HG03575 (cell line): ENCODE results near the gene COL6A2.
"Not testable (repeated sequence)": the region's sequence is repeated elsewhere in the genome, so short reads cannot be mapped to it uniquely, and the experiment has no call there.

ENCODE experiments used
- ATAC-seq: cut with Tn5 transposase; IDR thresholded peaks from one replicate; pipeline ENCODE4 v1.9.1; 2021; ENCODE audit not compliant: unreplicated experiment, insufficient number of reproducible peaks, low FRiP score; ENCODE audit errors: extremely low read depth

The COL6A2 gene

DNA sequence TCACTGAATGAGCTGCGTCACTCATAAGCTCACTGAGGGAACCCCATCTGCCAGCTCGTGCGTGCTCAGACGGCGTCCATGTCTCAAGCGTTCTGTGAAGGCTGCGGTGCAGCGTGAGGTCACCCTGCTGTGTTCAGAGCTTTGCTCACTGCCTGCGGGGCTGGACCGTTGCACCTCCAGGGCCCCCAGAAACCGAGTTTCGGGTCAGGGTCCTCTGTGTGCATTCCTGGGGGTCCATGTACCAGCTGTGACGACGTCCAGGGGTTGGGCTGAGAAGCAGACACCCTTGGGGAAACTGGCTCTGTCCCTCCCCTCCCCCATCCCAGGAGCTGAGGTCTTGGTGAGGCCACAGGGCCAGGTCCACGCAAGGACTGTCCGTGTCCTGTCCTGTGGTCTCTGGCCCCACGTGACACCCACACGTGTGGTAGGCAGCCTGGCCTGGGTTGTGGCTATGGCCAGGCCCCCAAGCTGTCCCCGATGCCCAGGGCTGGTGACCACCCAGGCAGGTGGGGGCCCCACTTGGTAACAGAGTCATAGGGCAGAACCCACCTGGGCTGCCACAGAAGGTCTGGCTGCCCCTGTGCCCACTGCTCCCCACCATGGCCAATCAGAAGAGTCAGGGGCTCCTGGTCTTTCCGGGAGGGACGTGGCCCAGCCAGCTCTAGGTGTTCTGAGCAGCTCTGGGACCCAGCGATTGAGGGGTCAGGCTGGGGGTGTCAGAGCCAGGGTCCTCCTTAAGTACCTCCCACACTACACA is 33.1 kb downstream of the COL6A2 start:
- no peak for ATAC-seq

DNA sequence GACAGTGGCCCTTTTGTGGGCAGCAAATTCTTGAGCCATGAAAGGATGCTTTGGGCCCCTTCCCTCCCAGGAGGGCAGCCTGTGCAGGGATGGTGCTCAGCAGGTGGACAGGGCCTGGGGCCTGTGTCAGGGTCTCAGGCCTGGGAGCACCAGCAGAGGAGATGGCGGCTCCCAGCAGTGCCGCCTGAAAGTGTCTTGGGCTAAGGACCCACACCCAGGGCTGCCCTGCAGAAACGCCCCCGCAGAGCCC is 33.6 kb downstream of the COL6A2 start:
- ATAC-seq = no peak

DNA sequence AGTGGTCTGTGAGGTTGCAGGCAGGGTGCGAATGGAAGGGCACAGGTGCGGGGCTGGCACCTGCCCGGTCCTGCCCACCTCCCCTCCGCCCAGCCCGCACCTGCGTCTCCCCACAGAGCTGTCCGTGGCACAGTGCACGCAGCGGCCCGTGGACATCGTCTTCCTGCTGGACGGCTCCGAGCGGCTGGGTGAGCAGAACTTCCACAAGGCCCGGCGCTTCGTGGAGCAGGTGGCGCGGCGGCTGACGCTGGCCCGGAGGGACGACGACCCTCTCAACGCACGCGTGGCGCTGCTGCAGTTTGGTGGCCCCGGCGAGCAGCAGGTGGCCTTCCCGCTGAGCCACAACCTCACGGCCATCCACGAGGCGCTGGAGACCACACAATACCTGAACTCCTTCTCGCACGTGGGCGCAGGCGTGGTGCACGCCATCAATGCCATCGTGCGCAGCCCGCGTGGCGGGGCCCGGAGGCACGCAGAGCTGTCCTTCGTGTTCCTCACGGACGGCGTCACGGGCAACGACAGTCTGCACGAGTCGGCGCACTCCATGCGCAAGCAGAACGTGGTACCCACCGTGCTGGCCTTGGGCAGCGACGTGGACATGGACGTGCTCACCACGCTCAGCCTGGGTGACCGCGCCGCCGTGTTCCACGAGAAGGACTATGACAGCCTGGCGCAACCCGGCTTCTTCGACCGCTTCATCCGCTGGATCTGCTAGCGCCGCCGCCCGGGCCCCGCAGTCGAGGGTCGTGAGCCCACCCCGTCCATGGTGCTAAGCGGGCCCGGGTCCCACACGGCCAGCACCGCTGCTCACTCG is 34.1 kb downstream of the COL6A2 start:
- no peak for ATAC-seq

DNA sequence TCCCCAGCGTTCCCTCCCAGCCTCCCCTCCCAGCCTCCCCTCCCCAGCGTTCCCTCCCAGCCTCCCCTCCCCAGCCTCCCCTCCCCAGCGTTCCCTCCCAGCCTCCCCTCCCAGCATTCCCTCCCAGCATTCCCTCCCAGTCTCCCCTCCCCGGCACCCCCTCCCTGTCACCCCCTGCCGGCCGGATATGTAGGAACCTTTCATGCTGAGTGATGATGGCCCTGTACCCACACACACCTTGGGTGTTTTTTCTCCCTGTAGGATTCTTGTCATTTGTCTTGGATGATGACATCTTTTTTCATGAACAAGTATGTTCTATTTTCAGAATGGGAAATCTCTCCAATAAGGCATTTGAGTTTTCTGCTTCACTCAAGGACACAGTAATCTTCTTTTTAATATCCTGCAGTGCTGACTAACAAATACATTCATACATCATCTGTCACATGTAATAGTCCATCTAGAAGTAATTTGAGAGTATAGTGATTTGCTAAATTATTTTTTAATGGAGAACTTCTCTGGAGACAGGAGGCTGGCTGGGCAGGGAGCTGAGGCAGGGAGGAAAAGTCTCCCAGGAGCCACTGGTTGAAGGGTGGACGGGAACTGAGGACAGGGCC is 38.0 kb downstream of the COL6A2 start:
- no peak for ATAC-seq

DNA sequence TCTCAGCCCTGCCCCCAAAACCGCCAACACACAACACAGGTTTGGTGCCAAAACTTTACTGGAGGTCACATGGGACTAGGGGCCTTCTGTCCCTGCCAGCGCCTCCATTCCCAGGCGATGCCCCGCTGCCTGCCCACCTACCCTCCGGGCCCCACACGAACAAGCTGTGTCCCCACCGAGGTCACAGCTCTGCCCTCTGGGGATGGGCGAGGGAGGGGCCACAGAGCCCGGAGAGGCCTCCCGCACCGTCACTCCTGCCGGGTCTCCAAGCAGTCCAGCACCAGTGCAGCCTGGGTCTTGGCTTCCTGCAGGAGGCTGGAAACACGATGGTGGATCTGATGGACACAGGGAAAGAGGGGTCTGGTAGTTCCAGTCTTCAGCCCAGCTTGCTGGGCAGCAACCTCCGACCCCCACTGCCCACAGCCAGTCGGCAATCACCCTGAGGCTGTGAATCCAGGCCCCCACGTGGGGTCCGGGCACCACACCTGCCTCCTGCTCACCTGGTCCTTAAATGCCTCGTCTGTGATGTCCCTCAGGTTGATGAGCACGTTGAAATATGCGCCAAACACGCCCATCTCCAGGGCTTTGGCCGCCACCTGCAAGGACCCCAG is 38.9 kb downstream of the COL6A2 start:
- no peak for ATAC-seq

DNA sequence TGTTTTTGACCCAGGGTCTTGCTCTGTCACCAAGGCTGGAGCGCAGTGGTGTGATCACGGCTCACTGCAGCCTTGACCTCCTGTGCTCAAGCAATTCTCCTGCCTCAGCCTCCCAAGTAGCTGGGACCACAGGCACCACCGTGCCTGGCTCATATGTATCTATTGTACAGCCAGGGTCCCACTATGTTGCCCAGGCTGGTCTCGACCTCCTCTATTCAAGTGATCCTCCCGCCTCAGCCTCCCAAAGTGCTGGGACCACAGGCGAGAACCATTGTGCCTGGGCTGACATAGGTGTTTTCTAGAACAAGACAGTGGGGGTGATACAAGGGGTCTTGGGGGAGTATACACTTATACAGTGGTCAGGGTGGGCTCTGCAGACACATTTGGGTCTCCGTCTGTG is 40.0 kb downstream of the COL6A2 start:
- no peak for ATAC-seq

DNA sequence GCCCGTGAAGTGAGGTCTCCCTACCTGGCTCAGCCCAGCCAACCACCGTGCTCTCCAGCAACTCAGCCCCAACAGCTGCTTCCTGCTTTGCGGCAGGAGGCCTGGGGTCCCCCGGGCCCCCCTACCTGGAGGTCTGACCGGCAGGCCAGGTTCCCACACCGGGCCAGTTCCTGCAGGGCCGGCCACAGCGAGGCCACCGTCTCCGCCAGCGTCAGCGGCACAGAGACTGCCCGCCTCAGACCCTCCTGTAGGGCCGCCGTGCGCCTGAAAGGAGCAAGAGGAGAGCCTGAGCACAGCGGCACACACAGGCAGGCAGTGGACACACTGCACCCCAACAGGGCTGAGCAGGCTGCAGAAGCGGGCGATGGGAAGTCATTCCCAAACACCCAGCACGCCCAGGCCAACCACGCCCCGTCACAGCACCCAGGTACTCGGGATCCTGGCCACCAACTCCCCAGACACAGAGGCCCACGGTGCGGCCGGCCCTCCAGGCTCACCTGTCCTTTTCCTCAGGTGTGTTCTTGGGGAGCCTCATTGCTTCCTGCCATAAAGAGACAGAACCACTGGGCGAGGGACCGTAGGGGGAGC is 40.6 kb downstream of the COL6A2 start:
- ATAC-seq = no peak

DNA sequence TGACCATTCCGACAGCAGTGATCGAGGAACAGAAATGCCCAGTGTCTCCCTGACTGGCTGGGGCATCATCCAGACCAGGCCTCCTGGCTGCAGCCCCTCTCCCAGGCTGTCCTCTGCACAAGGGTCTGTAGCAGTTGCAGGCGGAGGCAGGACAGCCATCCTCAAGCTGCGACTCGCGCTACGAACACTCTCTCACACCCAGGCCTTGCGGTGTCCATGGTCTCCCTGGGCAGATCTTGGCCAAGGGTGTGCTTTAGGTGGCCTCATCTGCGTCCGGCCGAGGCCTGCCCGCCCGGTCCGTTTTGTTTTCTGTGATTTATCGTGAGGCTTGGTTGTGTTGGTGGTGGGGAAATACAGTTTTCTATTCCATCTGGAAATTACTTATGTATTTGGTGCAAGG is 41.8 kb downstream of the COL6A2 start:
- no peak for ATAC-seq

DNA sequence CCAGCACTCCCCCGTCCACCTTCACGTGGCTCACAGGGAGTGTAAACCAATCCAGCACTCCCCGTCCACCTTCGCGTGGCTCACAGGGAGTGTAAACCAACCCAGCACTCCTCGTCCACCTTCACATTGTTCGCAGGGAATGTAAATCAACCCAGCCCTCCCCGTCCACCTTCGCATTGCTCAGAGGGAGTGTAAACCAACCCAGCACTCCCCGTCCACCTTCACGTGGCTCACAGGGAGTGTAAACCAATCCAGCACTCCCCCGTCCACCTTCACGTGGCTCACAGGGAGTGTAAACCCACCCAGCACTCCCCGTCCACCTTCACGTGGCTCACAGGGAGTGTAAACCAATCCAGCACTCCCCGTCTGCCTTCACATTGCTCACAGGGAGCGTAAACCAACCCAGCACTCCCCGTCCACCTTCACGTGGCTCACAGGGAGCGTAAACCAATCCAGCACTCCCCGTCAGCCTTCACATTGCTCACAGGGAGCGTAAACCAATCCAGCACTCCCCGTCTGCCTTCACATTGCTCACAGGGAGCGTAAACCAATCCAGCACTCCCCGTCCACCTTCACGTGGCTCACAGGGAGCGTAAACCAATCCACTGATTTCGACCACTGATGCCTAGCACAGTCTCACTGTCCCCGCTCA is 42.6 kb downstream of the COL6A2 start:
- not testable (repeated sequence) for ATAC-seq

DNA sequence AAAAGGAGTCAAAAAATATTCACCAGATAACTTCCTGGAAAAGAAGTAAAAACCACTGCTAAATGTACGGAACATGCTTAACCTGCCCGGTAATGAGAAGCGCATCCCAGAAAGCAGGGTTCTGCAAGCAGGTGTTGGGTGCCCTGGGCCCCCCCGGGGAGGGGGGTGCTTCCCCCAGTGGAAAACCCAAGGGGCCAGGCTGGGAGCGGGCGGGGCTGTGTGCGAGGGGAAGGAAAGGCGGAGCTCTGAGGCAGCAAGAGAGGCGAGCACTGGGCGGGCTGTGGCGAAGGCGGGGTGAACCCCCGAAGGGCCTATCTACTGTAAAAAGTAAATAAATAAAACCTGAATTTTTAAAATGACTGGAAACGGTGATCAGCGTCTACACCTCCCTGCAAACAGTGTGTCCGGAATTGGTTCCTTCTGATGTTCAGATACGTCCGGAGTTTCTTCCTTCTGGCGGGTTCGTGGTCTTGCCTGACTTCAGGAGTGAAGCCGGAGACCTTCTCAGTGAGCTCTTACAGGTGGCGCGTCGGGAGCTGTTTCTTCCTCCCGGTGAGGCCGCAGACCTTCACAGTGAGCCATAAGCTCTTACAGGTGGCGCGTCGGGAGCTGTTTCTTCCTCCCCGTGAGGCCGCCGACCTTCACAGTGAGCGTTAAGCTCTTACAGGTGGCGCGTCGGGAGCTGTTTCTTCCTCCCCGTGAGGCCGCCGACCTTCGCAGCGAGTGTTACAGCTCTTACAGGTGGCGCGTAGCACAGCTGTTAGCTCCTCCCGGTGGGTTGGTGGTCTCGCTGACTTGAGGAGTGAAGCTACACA is 44.1 kb downstream of the COL6A2 start:
- ATAC-seq = no peak

DNA sequence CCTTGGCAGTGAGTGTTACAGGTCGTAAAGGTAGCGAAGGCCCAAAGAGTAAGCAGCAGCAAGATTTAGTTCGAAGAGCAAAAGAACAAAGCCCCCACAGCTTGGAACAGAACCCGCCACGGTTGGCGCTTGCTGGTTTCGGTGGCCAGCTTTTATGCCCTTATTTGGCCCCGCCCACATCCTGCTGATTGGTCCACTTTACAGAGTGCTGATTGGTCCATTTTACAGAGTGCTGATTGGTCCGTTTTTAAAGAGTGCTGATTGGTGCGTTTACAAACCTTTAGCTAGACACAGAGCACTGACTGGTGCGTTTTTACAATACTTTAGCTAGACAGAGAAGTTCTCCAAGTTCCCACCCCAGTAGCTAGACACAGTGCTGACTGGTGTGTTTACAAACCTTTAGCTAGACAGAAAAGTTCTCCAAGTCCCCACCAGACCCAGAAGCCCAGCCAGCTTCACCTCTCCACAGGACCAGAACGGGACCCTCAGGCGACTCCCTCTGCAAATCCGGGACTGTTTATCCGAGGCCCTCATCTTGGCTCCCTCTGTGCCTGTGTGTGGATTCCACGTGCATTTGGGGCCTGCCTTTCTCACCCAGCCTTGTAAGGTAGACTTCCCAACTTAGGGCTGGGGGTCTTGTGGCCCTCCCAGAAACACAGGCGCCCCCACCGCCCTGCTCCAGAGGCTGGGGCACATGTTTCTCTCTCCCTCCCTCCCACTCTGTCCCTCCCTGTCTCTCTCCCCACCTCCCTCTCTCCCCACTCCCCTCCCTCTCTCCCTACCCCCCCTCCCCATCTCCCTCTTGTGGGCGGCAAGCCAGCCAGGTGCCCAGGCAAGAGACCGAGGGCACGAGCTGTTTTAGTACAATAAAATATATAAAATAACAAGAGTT is 44.9 kb downstream of the COL6A2 start:
- no peak for ATAC-seq

DNA sequence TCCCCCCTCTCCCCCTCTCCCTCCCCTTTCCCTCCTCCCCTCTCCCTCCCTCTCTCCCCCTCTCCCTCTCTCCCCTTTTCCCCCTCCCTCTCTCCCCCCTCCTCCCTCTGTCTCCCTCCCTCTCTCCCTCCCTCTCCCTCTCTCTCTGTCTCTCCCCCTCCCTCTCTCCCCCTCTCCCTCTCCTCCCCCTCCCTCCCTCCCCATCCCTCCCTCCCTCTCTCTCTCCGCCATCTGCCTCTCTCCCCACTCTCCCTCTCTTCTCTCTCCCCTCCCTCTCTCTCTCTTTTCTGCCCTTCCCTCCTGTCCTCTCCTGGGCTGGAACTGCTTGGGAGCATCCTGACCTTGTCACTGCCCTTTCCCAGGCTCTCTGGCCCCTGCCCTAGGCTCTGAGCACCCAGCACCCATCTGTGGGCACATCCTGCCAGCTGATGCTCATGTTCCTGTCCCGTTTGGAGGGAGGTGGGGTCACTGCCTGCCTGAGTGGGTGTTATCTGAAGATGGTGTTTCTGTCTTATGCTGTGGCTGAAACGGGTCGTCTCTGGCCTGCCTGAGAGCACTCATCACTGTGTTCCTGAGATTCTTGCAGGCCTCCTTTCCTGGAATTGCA is 46.7 kb downstream of the COL6A2 start:
- ATAC-seq = no peak

DNA sequence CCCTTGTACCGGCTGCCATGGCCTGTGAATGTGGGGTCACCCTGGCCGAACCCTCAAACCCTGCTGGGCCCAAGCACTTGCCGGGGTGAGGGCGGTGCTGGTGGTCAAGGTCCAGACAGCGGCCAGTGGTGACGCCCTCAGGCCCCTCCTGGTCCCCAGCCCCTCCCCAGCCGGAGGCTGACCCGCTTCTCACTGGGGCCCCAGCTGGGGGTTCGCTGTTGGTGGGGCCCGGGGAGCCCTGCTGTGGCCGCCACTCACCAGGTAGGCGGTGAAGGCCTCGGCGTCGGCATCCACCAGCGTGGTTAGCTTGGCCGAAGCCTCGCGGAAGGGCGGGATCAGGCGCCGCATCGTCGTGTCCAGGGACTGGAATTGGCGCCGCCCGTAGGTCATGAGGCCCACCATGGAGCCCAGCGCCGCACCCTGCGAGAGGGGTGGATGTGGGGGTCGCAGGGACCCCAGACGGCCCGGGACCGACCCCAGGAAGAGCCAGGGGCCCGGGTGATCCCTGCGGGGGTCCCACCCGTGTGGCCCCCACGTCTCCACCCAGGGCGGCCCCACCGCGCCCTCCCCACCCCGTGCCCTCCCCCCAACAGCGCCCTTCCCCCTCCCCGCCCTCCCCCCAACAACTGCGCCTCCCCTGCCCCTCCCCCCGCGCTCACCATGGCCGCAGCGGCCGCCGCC is 47.4 kb downstream of the COL6A2 start:
- no peak for ATAC-seq

DNA sequence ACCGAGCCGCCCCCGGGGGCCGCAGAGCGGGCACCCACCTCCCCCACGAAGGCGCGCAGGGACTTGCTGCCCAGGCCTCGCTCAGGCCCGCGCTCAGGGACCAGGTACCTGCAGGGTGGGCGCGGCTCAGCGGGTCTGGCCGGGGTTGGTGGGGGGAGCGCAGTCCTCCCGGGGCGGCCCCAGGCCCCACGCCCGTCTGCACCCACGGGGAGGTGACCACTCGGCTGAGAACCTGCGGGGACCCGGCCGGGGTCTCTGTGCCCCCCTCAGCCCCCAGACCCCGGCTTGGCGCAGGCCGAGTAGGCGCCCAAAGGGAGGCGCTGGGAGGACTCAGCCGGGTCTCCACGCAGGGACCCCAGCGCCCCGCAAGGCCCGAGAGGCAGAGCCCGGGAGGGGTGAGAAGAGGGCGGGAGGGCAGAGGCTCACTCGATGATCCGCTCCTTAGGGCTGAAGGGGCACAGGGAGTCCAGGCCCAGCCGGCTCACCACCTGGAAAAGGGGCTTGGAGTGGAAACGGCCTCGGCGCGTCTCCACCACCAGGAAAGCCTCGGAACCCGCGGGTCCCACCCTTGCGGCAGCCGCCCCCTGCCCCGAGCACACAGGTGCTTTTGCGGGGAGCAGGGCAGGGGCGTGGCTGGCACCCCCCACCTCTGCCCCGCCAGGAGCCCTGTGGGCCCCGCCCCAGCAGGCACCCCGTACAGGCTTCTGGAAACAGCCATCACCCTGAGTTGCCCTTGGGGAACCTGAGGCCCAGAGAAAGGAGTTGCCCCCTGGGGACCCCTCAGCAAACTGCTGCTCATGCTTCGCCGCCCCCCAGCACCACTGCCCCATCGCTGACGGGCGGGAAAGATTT is 48.2 kb downstream of the COL6A2 start:
- ATAC-seq = no peak

DNA sequence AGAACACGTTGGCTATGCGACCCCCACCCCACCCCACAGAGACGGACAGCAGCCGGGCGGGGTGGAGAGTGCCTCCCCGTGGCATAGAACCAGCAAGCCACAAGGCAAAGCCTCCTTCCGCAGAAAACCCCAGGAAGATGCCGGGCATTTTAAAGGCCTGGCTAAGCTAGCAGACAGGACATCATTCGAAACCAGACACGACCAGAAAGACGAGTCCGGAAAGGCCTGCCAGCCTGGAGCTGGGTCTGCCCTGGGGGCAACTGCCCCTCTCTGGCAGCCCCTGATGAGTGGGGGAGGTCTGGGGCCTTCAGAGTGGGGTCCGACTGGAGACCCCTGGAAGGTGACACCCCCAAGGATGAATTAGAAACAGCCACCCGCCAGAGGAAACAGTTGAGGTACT is 48.9 kb downstream of the COL6A2 start:
- ATAC-seq = no peak

DNA sequence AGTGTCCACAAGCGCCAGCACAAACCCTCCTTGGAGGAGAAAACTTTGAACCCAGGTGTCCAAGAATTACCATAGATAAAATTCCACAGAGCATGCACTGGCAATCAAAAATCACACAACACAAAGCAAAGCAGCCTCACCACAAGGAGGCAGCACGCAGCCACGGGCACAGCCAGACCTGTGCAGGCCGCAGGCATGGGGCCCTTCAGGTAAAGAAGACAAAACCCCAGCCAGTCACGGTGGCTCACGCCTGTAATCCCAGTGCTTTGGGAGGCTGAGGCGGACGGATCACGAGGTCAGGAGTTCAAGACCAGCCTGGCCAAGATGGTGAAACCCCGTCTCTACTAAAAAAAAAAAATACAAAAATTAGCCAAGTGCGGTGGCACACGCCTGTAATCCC is 49.5 kb downstream of the COL6A2 start:
- ATAC-seq = not testable (repeated sequence)
